ENCODE results near the gene CTIF.

DNA sequence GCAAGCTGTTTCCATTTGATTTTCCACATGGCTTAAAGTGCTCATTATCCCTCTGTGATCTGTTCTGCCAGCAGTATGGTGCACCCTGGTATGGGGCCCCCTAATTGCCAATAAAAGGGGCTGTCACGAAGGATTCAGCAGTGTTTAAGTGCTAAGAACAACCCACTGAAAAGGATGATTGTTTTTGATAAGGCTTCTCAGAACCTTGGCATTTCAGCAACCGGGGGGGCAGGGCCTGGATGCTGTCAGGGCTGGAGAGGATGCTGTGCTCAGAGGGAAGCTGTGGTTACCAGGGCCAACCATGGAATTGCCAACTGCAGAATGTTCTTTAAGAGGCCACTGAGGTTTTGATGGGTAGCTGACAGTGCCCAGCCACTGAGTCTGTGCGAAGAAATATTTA lies 117.8 kb downstream of the CTIF start:
- TF ChIP-seq CTCF (IDR thresholded peaks at IDR 0.05; ENCODE audit: low read depth, low read length) (no peak), EZH2phosphoT487 (IDR thresholded peaks at IDR 0.05; ENCODE audit: low read depth) (no peak)
